ENCODE results near the gene SPATA46. TPM values are rescaled to one million over a fixed set of nuclear protein-coding genes. Genes with fewer than 3 reads are reported as not detected.
A peak's percentile ranks its signal among the peaks of the same experiment; 100 is the strongest.
"Not testable (repeated sequence)": the region's sequence is repeated elsewhere in the genome, so short reads cannot be mapped to it uniquely, and the experiment has no call there.

Gene SPATA46
- total RNA-seq (not detected in 2 replicates), polyA plus RNA-seq (not detected in 2 replicates)

DNA sequence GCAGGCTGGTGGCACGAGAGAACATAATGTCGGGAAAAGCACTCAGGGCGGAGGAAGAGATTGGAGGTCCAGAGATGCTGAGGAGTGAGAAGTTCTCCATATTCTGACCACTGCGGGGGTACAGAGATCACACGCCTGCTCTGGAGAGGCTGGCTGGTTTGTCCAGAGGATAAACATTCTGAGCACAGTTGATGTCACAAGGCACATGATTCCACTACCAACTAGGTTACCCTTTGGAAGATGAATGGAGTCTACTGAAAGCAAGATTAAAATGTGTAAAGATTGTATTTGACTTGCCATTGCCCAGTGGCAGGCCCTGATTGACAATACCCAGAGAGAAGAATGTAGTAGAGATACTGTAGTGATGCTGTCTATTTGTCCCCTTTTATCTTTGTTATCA lies at the start of gene SPATA46:
Gene SPATA46 (minus strand): TSS at position 164 of the 400 bp plus-strand sequence. CDS start 64 bp downstream, at position 100.
- H3K36me3 ChIP-seq: no peaks in the 10 kb centered on the region
- H3K27ac ChIP-seq: no peak within 1 kb of the TSS
- H3K9me3 ChIP-seq (ENCODE audit: low read depth): no peaks in the 10 kb centered on the region
- peaks cover 9% of the 10 kb centered on the region for H3K4me1 ChIP-seq (ENCODE audit: low read depth)
- TF ChIP-seq, protein P1, sequence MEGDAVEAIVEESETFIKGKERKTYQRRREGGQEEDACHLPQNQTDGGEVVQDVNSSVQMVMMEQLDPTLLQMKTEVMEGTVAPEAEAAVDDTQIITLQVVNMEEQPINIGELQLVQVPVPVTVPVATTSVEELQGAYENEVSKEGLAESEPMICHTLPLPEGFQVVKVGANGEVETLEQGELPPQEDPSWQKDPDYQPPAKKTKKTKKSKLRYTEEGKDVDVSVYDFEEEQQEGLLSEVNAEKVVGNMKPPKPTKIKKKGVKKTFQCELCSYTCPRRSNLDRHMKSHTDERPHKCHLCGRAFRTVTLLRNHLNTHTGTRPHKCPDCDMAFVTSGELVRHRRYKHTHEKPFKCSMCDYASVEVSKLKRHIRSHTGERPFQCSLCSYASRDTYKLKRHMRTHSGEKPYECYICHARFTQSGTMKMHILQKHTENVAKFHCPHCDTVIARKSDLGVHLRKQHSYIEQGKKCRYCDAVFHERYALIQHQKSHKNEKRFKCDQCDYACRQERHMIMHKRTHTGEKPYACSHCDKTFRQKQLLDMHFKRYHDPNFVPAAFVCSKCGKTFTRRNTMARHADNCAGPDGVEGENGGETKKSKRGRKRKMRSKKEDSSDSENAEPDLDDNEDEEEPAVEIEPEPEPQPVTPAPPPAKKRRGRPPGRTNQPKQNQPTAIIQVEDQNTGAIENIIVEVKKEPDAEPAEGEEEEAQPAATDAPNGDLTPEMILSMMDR (IDR thresholded peaks at IDR 0.05; ENCODE audit: low read depth, low read length): no peak
- no peak for DNase-seq (ENCODE audit: low read depth in 1 of 2, low spot score in 1 of 2)
- H3K4me3 ChIP-seq: no peak within 1 kb of the TSS
- H3K27me3 ChIP-seq: no peaks in the 10 kb centered on the region

DNA sequence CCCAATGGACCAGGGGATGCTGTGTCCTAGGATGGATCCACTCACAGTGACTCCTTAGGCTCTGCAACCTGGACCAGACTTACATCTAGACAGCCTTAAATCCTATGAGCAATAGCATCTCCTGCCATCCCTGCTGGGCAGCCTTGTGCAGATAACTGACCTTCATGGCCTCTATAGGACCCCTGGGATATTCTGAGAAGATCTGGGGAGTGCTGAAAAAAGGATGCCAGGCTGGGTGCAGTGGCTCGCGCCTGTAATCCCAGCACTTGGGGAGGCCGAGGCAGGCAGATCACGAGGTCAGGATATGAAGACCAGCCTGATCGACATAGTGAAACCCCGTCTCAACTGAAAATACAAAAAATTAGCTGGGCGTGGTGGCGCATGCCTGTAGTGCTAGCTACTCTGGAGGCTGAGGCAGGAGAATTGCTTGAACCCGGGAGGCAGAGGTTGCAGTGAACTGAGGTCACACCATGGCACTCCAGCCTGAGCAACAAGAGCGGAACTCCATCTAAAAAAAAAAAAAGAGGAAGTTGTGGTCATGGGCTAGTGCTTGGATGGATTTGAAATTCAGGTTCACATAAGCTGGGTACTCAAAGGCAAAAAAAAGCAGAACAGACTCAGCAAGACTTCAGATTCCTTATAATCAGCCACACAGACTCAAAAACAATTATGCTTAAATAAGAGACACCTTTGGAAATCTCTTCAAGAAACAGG lies 46.2 kb upstream of the SPATA46 start:
- Histone ChIP-seq H3K27me3 (no peaks in the 10 kb centered on the region), H3K36me3 (no peaks in the 10 kb centered on the region), H3K4me3 (no peak overlapping the region), H3K9me3 (ENCODE audit: low read depth) (no peaks in the 10 kb centered on the region), H3K4me1 (ENCODE audit: low read depth) (no peaks in the 10 kb centered on the region), H3K27ac (no peak overlapping the region)
- TF ChIP-seq, protein P1 (IDR thresholded peaks at IDR 0.05; ENCODE audit: low read depth, low read length): no peak
- DNase-seq (ENCODE audit: low read depth in 1 of 2, low spot score in 1 of 2): no peak

DNA sequence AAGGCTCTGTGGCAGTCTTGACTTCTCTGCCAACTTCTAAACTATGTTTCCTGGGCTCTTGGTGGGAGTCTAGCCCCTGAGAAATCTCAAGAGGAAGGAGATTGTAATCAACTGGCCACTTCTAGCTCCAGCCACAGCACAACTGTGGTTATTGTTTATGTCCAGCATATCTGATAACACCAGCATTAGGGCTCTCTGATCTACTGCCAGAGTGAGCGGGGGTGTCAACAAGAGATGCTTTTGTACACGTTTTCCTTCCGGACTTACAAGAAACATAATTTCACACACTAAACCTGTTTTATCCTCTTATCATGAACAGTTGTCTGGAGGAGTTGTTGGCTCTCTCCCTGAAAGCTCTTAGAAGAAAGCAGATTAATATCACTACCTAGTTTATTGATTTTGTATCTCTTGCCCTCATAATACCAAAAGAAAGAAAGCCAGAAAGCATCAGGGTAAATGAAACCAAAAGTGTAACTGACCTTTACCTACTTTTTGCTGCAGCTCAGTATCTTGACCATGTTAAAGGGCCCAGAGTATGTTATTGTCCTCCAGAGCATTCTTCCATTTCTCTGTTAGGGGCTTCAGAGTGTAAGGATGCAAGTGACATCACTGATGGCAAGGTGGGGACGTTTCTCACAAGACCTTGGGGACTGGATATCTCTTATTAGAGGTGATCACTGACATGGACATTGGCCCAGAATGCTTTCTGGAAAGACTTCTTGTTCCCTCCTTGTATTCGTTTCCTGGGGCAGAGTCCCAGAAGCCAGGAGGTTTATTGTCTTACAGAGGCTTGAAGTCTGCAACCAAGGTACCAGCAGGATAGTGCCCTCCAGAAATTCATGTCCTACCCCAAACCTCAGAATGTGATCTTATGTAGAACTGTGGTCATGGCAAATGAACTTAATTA lies 44.9 kb upstream of the SPATA46 start:
- Histone ChIP-seq H3K9me3 (ENCODE audit: low read depth) (no peaks in the 10 kb centered on the region), H3K27ac (no peak overlapping the region), H3K4me3 (no peak overlapping the region), H3K4me1 (ENCODE audit: low read depth) (no peaks in the 10 kb centered on the region), H3K27me3 (no peaks in the 10 kb centered on the region), H3K36me3 (no peaks in the 10 kb centered on the region)
- DNase-seq (ENCODE audit: low read depth in 1 of 2, low spot score in 1 of 2): peak in 1 of 2 donors; percentile 23
- TF ChIP-seq, protein P1 (IDR thresholded peaks at IDR 0.05; ENCODE audit: low read depth, low read length): no peak

- TF ChIP-seq, protein P1 (IDR thresholded peaks at IDR 0.05; ENCODE audit: low read depth, low read length): no peak
- H3K36me3 ChIP-seq: no peaks in the 10 kb centered on the region
- DNase-seq (ENCODE audit: low read depth in 1 of 2, low spot score in 1 of 2): no peak
- H3K4me3 ChIP-seq: no peak overlapping the region
- no peak overlapping the region for H3K27ac ChIP-seq
- no peaks in the 10 kb centered on the region for H3K27me3 ChIP-seq
- no peaks in the 10 kb centered on the region for H3K4me1 ChIP-seq (ENCODE audit: low read depth)
- no peaks in the 10 kb centered on the region for H3K9me3 ChIP-seq (ENCODE audit: low read depth)
Measured at GRCh38 chr1:162420120-162420519, 43.5 kb upstream of the SPATA46 start.

DNA sequence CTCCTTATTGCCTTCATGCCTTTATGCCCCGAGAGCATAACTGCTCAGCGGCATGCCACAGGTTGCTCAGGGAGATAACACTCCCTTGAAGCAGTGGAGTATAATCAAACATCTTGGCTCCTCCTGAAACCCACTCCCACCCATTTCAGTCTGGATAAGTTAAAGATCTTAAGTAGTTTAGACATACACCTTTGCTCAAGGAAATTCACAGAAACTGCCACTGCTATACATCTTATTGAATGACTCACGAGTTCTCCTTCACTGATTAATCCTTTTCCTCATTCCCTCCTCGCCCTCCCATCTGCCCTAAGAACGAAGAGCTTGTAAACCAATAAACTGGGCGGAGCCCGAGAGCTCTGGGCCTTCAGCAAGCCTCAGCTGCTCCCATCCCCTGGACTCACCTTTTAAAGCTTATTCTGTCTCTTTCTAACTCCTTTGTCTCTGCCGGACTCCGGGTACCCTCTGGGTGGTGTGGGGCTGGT lies 42.8 kb upstream of the SPATA46 start:
- not testable (repeated sequence) for H3K4me3 ChIP-seq, H3K36me3 ChIP-seq

DNA sequence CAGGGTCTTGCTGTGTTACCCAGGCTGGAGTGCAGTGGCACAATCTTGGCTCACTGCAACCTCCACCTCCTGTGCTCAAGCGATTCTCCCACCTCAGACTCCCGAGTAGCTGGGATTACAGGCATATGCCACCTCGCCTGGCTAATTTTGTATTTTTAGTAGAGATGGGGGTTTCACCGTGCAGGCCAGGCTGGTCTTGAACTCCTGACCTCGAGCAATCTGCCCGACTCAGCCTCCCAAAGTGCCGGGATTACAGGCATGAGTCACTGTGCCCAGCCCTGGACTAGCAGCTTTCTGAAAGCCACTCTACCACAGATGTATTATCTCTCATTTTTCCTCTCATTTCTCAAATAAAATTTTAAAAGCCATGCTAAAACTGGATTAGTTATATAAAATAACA lies 41.9 kb upstream of the SPATA46 start:
- H3K4me3 ChIP-seq; H3K27me3 ChIP-seq; H3K4me1 ChIP-seq (ENCODE audit: low read depth); H3K36me3 ChIP-seq; DNase-seq (ENCODE audit: low read depth in 1 of 2, low spot score in 1 of 2); H3K9me3 ChIP-seq (ENCODE audit: low read depth); H3K27ac ChIP-seq: not testable (repeated sequence)

More for the DNA sequence above, 42.8 kb upstream of the SPATA46 start:
- H3K9me3 ChIP-seq (ENCODE audit: low read depth); H3K27me3 ChIP-seq; DNase-seq (ENCODE audit: low read depth in 1 of 2, low spot score in 1 of 2); H3K27ac ChIP-seq; H3K4me1 ChIP-seq (ENCODE audit: low read depth): not testable (repeated sequence)
